Spinal cord (tissue), 10 donors: ENCODE data around the gene CREB3. TPM values are rescaled to one million over a fixed set of nuclear protein-coding genes. Genes with fewer than 3 reads are reported as not detected.

Experiments used
- DNase-seq, 6 donors: peaks; one replicate each; pipeline versions ENCODE4 v3.0.0 to v3.0.0-alpha.2; 2013 to 2015; ENCODE audit warnings: low spot score in 6 of 6, low read depth in 4 of 6
- H3K27ac ChIP-seq: one replicate; pipeline ENCODE4 v1.5.1; 2013; ENCODE audit warnings: low read depth, low read length, control low read depth
- H3K27me3 ChIP-seq: one replicate; pipeline ENCODE4 v1.6.1; 2013; ENCODE audit warnings: low read length; ENCODE audit not compliant: control insufficient read depth, insufficient read depth
- H3K36me3 ChIP-seq: one replicate; pipeline ENCODE4 v1.6.1; 2013; ENCODE audit warnings: low read length; ENCODE audit not compliant: control insufficient read depth, insufficient read depth
- H3K4me1 ChIP-seq: one replicate; pipeline ENCODE4 v1.6.1; 2013; ENCODE audit warnings: low read length; ENCODE audit not compliant: control insufficient read depth, insufficient read depth
- H3K4me3 ChIP-seq: one replicate; pipeline ENCODE4 v1.5.1; 2013; ENCODE audit warnings: low read depth, low read length, control low read depth
- H3K9me3 ChIP-seq: one replicate; pipeline ENCODE4 v1.6.1; 2013; ENCODE audit warnings: low read length; ENCODE audit not compliant: control insufficient read depth, insufficient read depth
- WGBS: methylation state at CpG from one replicate; pipeline ENCODE4 v1.1.5; 2013; ENCODE audit warnings: missing lambda C conversion rate; ENCODE audit not compliant: insufficient coverage; 5-methylcytosine and 5-hydroxymethylcytosine counted together
- polyA plus RNA-seq, 2 donors: library from polyadenylated mRNA; unstranded; fragments of 120-200 nt; gene quantifications; one replicate each; pipeline ENCODE4 v1.2.1, GENCODE V29; 2013; ENCODE audit not compliant: insufficient read length in 2 of 2
- total RNA-seq, 2 donors: library from RNA; depleted of rRNA in 1 of 2; stranded (reverse); fragments of 120-200 nt in 1 of 2; fragments of >200 nt in 1 of 2; gene quantifications; one replicate each; pipeline versions ENCODE4 v1.2.3 to v1.2.4, GENCODE V29; 2013 to 2014
- donor health status: healthy.

The CREB3 gene
- total and polyA plus RNA-seq, 4 donors: 29.6 to 53.6 (median 49.5) TPM

DNA sequence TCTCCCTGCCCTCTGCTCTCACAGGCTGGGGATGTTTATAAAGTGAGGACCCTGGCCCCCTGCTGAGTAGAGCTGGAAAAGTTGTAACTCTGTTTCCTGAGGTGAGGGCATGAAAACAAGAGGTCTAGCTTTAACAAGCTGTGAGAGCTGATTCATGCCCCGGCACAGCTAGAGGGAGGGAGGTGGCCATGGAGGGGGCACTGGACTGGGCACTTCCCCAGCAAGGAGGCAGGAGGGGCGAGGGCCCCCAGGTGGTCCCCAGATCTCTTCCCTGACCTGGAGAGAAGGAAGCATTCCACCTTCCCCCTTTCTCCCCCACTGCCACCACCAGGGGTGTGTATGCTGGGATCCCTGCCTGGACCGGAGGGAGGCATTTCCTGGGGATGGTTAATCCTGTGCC, 21.8 kb downstream of the CREB3 start, which contains the start of gene MSMP:
TSS of gene MSMP (minus strand) at position 13 of the 400 bp plus-strand sequence. CDS start 147 bp downstream, outside the sequence.
- H3K36me3 ChIP-seq: peaks cover 47% of the 10 kb centered on the region
- no peak for DNase-seq
- H3K27me3 ChIP-seq: no peaks in the 10 kb centered on the region
- 20% methylated on average over 1 of the region's 3 CpGs for WGBS
- H3K4me3 ChIP-seq: no peak within 1 kb of the TSS
- H3K4me1 ChIP-seq: peaks cover 25% of the 10 kb centered on the region
- H3K9me3 ChIP-seq: no peaks in the 10 kb centered on the region
- H3K27ac ChIP-seq: no peak within 1 kb of the TSS

DNA sequence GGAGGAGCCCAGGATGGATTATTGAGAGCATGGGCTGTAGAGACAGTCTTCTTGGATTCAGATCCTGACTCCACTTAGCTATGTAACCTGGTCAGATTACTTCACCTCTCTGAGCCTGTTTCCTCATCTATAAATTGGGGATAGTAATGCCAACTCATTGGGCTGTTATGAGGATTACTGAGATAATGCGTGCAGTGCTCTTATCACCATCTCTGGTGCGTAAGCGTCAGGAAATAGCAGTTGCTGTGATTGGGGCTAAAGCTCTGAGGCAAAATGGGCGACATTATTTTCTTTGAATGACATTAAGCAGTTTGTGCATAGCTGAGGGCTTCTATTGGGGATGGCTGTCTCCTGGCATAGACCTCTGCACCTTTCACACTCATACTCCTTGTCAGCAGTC, 22.6 kb downstream of the CREB3 start:
- Histone ChIP-seq H3K27ac (no peak overlapping the region), H3K9me3 (no peaks in the 10 kb centered on the region), H3K27me3 (no peaks in the 10 kb centered on the region), H3K36me3 (peaks cover 47% of the 10 kb centered on the region), H3K4me1 (peaks cover 17% of the 10 kb centered on the region), H3K4me3 (no peak overlapping the region)
- DNase-seq: no peak
- 93% methylated on average over 2 of the region's 4 CpGs for WGBS

DNA sequence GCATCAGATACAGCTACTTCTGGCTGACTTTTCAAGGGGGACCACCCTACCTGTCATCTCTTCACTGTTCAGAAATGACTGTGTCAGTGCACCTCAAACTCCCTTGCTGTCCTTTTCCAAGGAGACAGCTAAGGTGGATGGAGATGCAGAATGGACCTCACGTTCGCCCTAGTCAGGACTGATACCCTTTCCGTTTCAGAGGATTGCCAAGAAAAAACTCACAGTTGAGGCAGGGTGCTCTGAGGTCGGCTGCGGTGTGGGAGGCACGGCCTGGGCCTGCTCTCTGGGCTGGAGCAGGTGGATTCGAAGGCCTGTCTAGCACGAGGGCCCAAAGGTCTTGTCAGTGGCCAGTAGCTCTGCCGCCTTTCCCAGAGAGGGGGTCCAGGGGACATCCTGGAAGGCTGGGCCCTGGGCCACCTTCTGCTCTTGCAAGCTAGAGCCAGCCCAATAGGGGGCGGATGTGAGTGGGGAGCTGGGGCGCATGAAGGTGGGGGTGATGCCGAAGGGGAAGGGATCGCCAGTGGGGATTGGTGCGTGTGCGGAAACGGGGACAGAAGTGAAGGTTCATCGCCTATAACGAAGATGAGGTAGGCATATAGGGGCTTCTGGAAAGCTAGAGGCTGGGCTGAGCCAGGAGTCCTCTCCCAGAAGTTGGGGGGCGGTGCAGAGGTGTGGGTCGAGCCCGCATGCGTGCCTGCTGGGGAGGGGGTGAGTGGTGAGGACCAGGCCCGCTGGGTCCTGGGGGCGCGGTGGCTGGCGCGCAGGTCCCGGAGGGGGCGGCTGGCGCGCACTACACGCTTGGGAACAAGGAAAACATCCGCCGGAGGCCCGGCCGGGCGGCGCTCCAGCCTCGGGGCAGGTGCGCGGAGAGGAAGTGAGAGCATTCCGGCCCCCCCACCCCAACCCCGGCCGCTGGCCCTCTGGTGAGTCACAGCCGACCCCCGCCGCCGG, 24.1 kb downstream of the CREB3 start:
- Histone ChIP-seq H3K36me3 (peaks cover 37% of the 10 kb centered on the region), H3K4me3 (peak overlapping the region; percentile 79), H3K9me3 (no peaks in the 10 kb centered on the region), H3K4me1 (peaks cover 11% of the 10 kb centered on the region), H3K27ac (peak overlapping the region; percentile 92), H3K27me3 (no peaks in the 10 kb centered on the region)
- DNase-seq: peak in 2 of 6 donors; percentile 82 to 84
- 12% methylated on average over 39 of the region's 48 CpGs for WGBS

DNA sequence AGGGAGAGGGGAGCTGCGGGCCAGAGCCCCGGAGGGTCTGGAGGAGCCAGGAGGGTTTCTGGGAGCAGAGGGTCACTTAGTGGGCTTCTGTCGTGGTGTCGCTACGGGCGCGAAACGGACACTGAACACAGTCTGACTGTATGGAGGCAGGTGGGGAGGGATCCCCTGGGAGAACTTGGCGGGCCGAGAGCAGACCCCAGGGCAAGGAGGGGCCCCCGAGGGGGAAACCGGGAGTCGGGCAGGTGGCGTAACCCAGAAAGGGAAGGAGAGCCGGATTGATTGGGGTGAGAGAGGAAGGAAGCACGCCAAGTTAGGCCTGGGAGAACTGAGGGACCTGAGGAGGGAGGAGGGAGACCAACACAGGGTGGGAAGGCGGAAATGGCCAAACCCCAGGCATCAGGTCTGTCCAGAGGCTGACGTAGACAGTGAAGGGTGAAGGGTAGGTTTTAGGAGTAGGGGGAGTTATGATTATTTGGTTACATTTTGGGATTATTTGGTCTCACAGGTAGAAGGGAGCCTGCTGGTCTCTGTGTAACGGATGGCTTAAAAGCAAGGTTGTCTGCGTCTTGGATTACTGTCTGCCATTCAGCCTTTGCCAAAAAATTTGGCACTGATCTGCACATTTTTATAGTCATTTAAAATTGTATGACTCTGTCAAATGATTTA, 24.9 kb downstream of the CREB3 start:
- Histone ChIP-seq H3K4me3 (peak overlapping the region; percentile 79), H3K27me3 (no peaks in the 10 kb centered on the region), H3K27ac (peak overlapping the region; percentile 92), H3K4me1 (peaks cover 11% of the 10 kb centered on the region), H3K36me3 (peaks cover 28% of the 10 kb centered on the region), H3K9me3 (no peaks in the 10 kb centered on the region)
- DNase-seq: peak in 2 of 6 donors; percentile 66 to 76
- under 1% methylated on average over 18 of the region's 20 CpGs for WGBS

DNA sequence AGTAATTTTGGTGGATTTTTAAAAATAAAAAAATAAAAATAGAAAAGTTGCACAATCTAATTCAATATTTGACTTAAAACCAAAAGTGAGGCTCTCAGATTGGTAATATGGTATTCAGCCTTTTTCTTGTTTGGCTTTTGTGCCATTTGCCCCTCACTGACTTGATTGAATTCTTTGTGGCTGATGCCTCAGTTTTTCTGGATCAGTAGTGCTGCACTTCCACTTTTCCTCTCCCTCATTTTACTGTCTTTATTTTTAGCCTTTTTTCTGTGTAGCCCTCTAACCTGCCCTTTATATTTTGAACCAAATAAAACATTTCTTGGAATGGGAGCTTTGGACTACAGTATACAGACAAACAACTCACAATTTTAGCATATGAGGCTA, 25.4 kb downstream of the CREB3 start:
- DNase-seq: no peak
- peak overlapping the region; percentile 92 for H3K27ac ChIP-seq
- no peaks in the 10 kb centered on the region for H3K9me3 ChIP-seq
- H3K4me1 ChIP-seq: peaks cover 11% of the 10 kb centered on the region
- no peaks in the 10 kb centered on the region for H3K27me3 ChIP-seq
- peaks cover 23% of the 10 kb centered on the region for H3K36me3 ChIP-seq
- H3K4me3 ChIP-seq: peak overlapping the region; percentile 79

DNA sequence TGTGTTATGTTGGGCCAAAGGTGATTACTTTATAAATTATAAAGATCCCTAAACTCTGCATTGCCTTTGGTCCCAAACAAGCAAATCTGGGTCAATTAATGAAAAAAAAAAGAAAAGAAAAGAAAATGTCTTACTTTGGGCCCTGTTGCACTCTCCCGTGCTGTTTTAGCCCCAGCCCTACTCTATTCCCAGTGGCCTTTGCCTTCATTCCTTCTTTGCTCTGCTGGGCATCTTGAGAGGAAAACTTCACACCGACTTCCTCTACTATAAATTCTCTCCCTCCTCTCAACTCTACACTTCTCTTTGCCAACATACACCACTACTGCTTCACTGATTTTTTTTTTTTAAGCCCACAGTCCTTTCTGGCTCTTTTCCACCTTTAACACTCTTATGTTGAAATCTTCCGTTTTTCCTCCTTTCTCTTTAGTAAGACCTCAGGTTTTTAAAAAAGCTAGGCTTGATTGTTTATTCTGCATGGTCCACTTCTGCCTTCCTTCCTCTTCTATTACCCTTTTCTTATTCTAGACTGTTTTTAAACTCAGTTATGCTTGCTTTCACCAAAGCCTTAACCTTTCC, 26.1 kb downstream of the CREB3 start:
- WGBS: 45% methylated on average over 2 of the region's 3 CpGs

DNA sequence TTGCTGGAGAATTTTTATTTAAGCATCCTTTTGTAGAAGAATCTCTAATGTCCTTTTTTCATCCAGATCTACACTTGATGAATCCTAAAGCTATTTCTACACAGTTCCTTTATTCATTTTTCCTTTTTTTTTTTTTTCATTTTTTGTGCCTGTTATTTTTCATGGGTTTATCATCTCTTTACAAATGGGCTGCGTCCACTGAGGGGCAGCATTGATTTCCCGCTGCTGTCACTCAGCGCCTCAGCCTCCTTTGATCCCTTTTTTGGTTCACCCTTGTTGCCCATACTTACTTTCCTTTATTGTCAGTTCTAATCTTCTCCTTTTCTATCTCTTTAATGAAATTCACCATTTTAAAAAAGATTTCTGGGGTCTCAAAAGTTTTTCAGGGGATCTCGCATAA, 27.3 kb downstream of the CREB3 start:
- peaks cover 5% of the 10 kb centered on the region for H3K36me3 ChIP-seq
- no peak overlapping the region for H3K4me3 ChIP-seq
- H3K4me1 ChIP-seq: peaks cover 11% of the 10 kb centered on the region
- no peak for DNase-seq
- H3K27ac ChIP-seq: no peak overlapping the region
- H3K27me3 ChIP-seq: no peaks in the 10 kb centered on the region
- WGBS: 93% methylated on average over 4 of the region's 4 CpGs
- H3K9me3 ChIP-seq: no peaks in the 10 kb centered on the region

More for the DNA sequence above, 26.1 kb downstream of the CREB3 start:
- Histone ChIP-seq H3K4me3 (no peak overlapping the region), H3K9me3 (no peaks in the 10 kb centered on the region), H3K27me3 (no peaks in the 10 kb centered on the region), H3K4me1 (peaks cover 11% of the 10 kb centered on the region), H3K27ac (peak overlapping the region; percentile 92), H3K36me3 (peaks cover 16% of the 10 kb centered on the region)
- DNase-seq: no peak

DNA sequence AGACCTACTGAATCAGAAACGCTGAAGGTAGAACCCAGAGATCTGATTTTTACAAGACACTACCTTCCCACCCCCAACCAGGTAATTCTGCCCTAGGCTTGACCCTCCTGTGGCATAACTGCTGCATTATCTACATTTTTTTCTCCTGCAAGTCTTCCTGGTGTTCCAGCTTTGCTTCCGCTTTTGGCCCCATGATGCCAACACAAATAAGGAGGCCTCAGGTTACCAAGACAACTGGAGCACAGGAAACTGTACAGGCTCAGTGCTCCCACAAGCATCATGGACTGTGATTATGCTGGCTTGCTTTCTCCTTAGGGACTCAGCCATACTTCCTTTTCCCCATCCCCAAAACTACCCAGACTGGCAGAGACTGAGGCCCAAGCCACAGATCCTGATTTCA, 28.2 kb downstream of the CREB3 start:
- DNase-seq: peak in 2 of 6 donors; percentile 49 to 60
- no peak overlapping the region for H3K4me3 ChIP-seq

DNA sequence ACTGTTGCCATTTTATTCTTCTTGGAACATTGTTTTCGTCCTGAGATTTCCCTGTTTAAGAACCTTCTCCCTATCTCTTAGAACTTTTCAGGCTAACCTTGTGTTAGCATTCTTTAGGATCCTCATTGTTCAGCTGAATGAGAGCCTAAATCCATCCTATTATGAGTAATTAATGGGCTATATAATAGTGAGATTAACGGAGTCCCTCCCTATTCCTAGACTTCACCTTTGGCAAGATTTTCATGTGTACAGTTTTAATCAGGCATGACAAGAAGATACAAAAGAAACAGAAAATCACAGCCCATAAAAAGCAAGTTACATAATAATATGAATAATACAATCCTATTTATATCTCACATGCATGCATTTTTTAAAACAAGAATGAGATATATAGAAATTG, 30.7 kb downstream of the CREB3 start:
- H3K36me3 ChIP-seq: no peaks in the 10 kb centered on the region
- no peak overlapping the region for H3K4me3 ChIP-seq
- H3K4me1 ChIP-seq: no peaks in the 10 kb centered on the region
- H3K27ac ChIP-seq: no peak overlapping the region
- DNase-seq: no peak
- H3K9me3 ChIP-seq: no peaks in the 10 kb centered on the region
- no CpG with 5 or more reads among the region's 2 CpGs for WGBS
- no peaks in the 10 kb centered on the region for H3K27me3 ChIP-seq

More for the DNA sequence above, 28.2 kb downstream of the CREB3 start:
- Histone ChIP-seq H3K27ac (peak overlapping the region; percentile 47), H3K36me3 (peaks cover 3% of the 10 kb centered on the region), H3K4me1 (peaks cover 11% of the 10 kb centered on the region), H3K9me3 (no peaks in the 10 kb centered on the region), H3K27me3 (no peaks in the 10 kb centered on the region)
- WGBS: 78% methylated on average over 2 of the region's 2 CpGs
